Right atrium auricular region (tissue), 2 donors: Measurements from ENCODE around the gene TBC1D26. TPM values are rescaled to one million over a fixed set of nuclear protein-coding genes. Genes with fewer than 3 reads are reported as not detected.

Experiments used
- total RNA-seq, 2 donors: library from RNA; depleted of rRNA; stranded (reverse); fragments of >200 nt; gene quantifications; one replicate each; pipeline ENCODE4 v1.1.0, GENCODE V29; 2016

The TBC1D26 gene
- total RNA-seq, 2 donors from 2014 or later: not detected

Other genes starting within 250 kb of the TBC1D26 start
- 1 to 10 TPM; 3.3 to 5.3 TPM for gene TVP23C, start 168.8 kb upstream of the TBC1D26 start, total RNA-seq
- gene FBXW10B, start 112.6 kb upstream of the TBC1D26 start, total RNA-seq: under 1 TPM in 1 of 2 donors, not detected in 1; 0.63 TPM
- gene TRIM16, start 48.0 kb upstream of the TBC1D26 start, total RNA-seq: 10 to 100 TPM; 17.1 to 33.4 TPM
- gene ZNF286A, start 32.5 kb upstream of the TBC1D26 start, total RNA-seq: 10 to 100 TPM; 20.1 to 26.1 TPM
- gene ADORA2B, start 212.8 kb downstream of the TBC1D26 start, total RNA-seq: 1 to 10 TPM in 1 of 2 donors, under 1 TPM in 1; 0.59 to 1.0 TPM